Muscle of arm (tissue), 12 donors: ENCODE measurements around the gene ARMC9. TPM values are rescaled to one million over a fixed set of nuclear protein-coding genes. Genes with fewer than 3 reads are reported as not detected.
"Not testable (repeated sequence)": the region's sequence is repeated elsewhere in the genome, so short reads cannot be mapped to it uniquely, and the experiment has no call there.

ENCODE experiments used
- DNase-seq: peaks from one replicate; pipeline ENCODE4 v3.0.0-alpha.2; 2013
- polyA plus RNA-seq, 12 donors: library from polyadenylated mRNA; unstranded; fragments of 120-200 nt; gene quantifications; one replicate each; pipeline ENCODE4 v1.2.1, GENCODE V29; 2013; ENCODE audit not compliant: insufficient read length in 12 of 12

The ARMC9 gene
- polyA plus RNA-seq, 12 donors = 3.3 to 10.0 (median 5.5) TPM; not detected in 1

DNA sequence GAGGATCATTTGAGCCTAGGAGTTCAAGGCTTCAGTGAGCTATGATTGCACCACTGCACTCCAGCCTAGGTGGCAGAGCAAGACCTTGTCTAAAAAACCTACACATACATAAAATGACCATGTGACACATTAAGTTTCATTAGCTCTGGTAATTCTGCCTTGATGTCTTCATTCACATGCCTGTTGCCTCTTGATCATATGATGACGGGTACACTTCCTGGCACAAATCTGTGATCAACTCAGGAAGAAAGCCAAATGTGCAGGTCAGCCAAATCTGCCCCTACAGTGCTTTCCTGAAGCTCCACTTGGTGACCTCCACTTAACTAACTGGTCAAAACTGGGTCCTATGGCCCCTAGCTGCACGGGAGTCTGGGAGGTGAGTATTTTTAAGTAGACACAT, 142.7 kb downstream of the ARMC9 start:
- DNase-seq = no peak

DNA sequence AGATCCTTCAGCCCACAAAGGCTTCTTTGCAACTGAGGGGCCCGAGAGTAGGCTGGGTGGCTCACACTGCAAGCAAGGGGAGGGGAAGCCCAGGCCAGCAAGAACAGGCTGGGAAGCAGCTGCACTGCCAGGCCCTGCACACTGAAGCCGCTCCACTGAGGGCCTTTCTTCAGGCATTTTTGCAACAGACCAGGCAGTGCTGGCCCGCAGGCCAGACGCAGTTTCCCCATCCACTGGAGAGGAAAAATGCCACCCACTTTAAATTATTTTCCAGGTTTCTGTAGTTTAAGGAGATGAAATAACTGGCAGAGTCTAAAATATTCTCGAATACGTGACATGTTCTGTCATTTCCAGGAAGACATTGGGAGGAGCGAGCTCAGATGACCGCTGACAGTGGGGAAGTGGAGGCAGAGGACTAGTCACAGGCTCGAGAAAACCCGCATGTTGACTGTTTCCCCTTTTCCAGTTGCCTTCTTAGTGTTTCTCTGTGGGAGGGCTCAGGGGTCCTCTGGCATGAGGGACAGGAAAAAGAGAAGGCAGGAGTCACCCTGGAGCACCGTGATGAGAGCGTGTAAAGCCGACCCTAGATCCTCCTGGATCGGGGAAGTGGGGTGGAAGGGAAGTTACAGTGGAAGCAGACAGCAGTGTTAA, 143.8 kb downstream of the ARMC9 start:
- no peak for DNase-seq

DNA sequence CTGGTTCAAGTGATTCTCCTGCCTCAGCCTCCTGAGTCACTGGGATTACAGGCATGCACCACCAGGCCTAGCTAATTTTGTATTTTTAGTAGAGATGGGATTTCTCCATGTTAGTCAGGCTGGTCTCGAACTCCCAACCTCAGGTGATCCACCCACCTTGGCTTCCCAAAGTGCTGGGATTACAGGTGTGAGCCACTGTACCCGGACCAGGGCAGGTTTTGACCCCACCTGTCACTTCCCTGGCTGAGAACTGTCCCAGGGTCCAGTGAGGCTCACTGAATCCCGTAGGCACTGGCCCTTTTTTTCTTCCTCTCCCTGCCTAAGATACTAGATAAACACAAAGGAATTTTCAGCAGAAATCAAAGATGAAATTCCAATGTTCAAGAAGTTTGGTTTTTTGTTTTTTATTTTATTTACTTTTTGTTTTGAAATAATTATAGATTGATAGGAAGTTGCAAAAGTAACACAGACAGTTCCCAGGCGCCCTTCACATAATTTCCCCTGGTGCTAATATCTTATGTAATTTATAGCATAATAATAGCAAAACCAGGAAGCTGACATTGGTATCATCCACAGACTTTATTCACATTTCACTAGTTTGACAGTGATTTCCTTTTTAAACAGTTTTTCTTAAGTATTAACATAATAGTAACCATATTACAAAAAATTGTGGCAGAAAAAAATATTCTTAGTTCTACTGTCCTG, 144.7 kb downstream of the ARMC9 start:
- no peak for DNase-seq

DNA sequence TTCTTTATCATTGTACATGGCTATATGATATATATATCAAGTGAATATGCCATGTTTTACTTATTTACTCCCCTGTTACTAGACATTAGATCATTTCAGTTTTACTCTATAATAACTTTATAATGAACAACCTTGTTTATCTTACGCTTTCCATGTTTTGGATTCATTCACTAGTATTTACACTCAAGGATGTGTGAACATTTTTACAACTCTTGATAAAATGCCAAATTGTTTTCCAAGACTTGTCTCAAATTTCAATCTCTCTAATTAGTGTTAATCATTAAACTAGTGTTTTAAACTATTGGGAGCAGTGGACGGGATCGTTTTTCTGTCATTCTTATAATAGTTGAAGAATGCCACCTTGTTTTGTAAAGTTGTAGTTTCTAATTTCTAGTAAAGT, 145.6 kb downstream of the ARMC9 start:
- no peak for DNase-seq

DNA sequence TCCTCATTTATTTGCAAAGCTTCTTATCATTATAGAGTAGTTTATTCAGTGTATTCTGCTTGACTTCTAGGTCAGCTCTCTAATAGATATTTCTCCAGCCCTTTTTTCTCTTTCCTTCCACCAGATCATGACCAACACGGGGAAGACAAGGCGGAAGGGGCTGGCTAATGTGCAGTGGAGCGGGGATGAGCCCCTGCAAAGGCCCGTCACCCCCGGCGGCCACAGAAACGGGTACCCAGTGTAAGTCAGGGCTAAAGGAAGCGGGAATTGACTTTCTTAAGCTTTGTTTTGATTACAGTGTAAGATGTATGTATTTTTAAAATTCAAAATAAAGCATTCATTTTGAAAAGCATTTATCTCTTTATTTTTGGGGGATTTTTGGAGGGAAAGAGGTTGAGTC, 146.4 kb downstream of the ARMC9 start:
- no peak for DNase-seq

DNA sequence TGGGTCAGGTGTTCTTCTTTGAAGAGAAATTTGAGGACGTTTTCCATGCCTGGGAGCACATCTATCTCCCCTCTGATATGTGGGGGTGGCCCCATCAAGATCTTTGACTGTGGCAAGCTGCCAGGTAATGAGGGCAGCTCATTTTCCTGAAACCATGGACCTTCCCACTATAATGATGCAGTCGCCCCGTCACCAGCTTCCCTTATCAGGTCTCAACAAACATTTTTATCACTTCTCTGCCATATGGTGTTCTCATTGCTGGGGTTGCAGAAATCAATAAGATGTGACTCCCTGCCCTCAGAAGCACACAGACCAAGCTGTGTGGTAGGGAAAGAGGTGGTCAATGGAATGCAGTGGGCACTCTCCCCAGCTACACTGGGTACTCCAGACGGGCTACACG, 148.7 kb downstream of the ARMC9 start:
- DNase-seq = no peak

DNA sequence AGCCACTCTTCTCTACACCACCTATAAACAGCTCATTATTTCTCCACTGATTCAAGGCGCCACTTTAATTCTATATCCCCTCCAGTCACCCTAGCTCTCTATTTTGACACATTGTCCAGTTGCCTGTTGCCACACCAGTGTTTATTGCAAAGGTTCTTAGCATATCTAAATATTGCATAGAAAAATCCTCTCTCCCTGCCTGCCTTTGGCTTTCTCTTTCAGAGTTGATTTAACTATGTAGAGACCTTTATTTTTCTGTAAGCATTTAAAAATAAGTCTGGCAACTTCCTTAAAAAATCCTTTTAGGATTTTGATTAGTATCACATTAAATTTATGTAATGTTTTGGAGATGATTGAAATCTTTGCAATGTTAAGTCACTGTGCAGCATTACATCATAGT, 149.2 kb downstream of the ARMC9 start:
- no peak for DNase-seq

DNA sequence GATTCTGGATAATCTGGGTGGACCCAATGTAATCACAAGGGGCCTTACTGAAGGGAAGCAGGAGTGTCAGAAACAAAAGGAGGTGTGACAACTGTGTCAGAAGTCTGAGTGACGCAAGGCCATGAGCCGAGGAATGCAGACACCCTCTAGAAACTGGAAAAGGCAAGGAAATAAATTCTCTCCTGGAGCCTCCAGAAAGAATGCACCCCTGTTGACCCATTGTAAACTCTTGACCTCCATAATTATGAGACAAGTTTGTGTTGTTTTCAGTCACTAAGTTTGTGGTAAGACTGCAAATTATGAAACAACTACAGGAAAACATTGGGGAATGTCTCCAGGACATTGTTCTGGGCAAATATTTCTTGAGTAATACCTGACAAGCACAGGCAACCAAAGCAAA, 149.7 kb downstream of the ARMC9 start:
- DNase-seq = no peak

DNA sequence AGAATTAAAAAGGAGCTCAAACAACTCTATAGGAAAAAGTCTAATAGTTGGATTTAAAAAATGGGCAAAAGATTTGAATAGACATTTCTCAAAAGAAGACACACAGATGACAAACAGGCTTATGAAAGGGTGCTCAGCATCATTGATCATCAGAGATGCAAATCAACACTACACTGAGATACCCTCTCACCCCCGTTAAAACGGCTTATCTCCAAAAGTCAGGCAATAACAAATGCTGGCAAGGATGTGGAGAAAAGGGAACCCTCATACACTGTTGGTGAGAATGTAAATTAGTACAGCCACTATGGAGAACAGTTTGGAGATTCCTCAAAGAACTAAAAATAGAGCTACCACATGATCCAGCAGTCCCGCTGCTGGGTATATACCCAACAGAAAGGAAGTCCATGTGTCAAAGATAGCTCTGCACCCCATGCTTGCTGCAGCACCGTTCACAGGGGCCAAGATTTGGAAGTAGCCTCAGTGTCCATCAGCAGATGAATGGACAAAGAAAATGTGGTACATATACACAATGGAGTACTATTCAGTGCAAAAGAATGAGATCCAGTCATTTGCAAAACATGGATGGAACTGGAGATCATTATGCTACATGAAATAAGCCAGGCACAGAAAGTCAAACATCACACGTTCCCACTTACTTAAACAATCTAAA, 150.4 kb downstream of the ARMC9 start:
- no peak for DNase-seq

DNA sequence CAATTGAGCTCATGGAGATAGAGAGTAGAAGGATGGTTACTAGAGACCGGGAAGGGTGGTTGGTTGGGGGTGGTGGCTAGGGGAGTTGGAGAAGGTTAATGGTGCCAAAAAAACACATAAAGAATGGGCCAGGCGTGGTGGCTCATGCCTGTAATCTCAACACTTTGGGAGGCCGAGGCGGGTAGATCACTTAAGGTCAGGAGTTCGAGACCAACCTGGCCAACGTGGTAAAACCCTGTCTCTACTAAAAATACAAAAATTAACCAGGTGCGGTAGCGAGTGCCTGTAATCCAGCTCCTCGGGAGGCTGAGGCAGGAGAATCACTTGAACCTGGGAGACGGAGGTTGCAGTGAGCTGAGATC, 150.9 kb downstream of the ARMC9 start:
- not testable (repeated sequence) for DNase-seq

DNA sequence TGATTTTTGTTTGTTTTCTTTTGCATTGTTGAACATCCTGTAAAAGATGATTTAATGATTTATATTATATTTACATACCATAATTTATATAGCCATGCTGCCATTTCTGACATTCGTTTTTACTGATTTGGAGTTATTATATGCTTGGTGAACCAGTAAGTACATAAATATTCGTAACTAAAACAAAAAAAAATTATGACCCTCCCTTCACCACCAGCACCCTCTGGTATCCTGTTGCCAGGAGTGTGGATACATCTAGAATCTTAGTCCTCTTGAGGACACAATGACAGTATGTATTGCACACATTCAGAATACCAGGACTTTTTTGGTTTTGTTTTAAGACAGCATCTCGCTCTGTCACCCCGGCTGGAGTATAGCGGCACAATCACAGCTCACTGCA, 153.2 kb downstream of the ARMC9 start:
- DNase-seq = no peak

DNA sequence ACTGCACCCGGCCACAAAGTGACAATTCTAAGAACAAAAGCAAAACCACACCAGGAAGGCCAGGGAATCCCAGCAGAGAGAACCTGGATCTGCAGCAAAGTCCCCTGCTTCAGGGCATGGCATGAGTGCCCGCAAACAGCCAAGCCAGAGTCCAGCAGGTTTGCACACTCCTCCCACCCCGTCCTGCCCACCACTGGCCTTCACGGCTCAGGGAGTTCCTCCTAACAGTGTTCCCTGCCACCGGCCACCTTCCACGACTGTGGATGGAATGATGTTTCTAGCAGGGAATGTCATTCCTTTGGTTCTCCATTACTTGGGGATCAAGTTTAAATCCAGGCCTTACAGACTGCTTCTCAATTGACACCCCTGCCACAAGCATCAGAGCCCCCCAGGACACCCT, 155.0 kb downstream of the ARMC9 start:
- DNase-seq = no peak

DNA sequence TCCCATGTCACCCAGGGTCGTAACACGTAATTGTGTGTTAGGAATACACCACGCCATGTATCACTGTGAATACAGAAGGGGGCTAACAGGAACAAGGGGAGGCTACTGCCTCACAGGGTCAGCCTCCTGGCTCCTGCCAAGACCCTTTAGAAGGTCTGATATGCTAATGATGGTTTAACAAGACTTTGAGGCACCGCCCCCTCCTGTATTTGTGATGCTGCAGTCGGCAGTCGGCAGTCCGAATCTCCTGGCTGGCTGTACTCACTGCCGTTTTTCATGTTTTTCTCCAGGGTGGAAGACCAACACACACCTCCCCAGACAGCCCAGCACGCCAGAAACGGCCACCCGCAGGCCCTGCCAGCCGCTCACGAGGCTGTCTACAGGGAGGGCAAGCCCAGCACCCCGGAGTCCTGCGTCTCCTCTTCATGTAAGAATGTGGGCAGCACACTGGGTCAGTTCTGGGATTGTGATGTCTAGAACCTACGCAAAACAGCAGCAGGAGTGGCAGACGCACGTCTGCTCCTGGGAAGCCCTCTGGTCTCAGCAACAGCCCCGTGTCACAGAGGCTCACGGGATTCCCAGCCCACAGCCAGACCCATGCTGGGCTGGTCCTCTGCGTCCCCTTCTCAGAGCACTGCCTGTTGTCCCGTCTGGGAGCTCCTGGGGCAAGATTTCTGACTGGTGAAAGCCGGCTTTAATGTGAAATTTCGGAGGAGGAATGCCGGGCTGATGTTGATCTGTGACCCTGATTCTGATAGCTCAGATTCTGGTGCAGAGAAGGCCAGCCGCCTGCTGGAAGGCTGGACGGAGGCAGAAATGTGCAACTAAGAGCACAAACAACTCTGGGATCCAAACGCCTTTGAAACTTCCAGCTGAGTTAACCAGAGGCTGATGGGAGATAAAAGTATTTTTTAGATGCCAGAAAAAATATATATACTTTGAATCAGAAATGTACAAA, 157.4 kb downstream of the ARMC9 start:
- no peak for DNase-seq

DNA sequence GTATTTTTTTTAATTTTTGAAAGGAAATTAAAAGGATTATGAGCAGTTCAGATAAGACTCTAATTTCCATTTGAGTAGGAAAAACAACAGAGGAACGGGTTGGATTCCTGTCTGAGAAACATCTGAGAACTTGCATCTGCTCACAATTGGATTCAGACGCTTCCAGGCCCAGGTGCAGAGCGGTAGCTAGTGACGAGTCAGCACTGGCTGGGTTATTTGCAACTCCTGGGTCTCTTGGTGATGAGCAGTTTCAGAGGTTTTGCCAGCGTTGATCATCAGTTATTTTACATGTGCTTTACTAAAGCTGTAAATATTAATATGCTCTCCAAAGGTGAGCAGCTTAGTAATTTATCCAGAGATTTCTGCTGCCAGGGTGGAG, 158.0 kb downstream of the ARMC9 start:
- DNase-seq = no peak

DNA sequence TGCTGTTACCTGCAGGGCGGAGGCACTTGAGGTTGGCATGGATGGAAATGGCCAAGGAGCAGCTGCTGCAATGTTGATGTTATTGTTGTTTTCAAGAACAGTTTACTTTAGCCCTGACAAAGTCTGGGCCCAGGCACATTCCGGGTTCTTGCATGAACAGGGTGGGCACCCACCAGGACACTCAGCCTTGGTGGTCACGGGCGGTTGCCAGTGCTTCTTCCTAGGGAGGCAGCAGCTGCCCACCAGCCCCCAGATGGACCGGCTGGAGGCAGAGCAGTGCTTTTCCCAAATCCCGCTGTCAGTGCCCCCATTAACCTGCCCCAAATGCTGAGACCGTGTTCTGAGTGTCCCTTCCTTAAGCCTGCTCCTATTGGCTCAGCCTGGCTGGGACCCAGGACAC, 158.6 kb downstream of the ARMC9 start:
- DNase-seq = no peak

DNA sequence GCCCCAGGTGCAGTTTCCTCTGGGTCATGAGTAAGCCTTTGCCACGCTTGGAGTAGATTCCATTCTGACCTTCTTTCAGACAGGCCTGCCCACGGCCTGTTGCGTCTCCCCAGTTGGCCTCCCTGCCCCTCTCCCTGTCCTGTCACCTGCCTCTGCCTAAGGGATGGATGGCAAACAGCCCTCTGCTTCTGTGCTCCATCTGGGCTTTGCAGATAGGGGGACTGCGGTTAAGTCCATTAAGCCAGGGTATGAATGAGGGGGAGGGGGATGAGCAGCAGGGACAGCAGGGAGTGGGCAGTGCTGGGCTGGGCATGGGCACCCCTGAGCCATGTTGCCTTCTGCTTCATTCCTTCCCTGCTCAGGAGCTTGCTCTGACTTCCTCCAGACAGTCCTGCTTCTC, 159.5 kb downstream of the ARMC9 start:
- DNase-seq = no peak

DNA sequence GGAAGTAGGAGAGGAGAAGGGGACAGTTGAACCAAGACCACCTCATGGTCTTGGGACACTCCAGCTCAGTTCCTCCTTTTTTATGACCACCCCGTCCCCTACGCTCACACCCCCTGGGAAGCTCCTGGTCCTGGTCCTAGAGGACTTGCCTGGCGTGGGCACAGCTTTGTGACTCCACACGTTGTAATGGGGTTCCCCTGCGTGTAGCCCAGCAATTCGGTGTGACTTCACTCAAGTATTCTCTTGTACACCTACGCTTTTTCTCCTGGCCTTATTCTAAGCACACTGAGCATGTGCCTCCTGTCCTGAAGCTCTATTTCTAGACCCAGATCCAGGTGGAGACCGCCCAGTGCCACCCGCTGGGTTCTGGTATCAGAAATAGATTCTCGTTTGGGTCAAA, 161.0 kb downstream of the ARMC9 start:
- DNase-seq = no peak

DNA sequence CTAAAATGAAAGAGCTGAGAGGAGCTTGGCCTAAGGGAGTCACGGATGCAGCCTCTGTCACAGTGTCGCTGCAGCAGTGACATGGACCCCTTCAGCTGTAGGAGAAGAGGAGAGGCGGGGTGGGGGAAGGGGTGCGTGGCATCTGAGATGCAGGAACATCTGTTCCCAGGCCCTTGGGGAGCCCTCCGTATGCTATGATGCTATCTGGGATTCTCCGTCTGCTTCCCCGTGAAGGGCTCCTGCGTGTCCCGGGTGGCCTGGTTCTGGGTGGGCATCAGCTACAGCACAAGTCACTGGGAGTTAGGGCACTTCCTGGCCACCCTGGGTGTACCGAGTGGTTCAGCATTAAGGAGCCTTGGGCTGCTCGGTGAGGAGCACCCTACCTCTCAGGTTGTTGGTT, 161.5 kb downstream of the ARMC9 start:
- DNase-seq = no peak

DNA sequence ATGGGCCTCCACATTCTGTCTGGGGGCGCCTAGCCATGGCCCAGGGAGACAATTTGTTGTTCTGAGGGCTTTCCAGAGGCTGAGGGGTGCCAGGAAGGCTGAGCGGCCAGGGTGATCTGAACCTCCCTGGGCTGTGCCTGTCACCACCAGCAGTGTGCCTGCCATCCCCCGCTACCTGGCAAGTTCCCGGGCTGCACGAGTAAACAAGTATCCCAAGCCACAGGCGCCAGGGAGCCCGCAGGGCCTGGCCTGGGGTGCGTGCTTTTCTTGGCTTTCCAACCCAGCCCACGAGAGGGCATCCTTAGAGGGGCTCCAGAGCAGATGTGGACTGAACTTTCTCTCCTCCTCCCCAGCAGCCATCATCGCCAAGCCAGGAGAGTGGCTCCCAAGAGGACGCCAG, 162.0 kb downstream of the ARMC9 start:
- no peak for DNase-seq

DNA sequence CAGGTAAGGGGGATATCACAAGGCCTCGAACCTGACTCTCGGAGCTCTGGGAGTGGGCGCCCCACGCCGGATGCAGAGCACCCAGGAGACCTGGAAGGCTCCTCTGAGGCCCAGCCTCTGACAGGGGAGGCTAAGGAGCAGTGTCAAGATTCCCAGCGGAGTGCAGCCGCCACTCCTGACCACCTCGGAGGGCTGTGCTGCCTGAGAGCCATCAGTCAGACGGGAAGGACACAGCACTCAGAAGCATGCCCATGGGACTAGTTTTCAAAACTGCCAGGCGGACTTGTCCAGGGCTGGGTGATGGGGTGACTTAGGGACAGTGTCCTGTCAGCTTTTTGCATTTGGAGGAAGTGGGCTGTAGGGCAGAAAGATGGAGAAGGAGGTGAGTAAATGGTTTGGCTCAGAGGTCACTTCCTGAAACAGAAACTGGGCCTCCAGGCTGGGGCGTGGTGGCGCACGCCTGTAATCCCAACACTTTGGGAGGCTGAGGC, 162.5 kb downstream of the ARMC9 start:
- no peak for DNase-seq

DNA sequence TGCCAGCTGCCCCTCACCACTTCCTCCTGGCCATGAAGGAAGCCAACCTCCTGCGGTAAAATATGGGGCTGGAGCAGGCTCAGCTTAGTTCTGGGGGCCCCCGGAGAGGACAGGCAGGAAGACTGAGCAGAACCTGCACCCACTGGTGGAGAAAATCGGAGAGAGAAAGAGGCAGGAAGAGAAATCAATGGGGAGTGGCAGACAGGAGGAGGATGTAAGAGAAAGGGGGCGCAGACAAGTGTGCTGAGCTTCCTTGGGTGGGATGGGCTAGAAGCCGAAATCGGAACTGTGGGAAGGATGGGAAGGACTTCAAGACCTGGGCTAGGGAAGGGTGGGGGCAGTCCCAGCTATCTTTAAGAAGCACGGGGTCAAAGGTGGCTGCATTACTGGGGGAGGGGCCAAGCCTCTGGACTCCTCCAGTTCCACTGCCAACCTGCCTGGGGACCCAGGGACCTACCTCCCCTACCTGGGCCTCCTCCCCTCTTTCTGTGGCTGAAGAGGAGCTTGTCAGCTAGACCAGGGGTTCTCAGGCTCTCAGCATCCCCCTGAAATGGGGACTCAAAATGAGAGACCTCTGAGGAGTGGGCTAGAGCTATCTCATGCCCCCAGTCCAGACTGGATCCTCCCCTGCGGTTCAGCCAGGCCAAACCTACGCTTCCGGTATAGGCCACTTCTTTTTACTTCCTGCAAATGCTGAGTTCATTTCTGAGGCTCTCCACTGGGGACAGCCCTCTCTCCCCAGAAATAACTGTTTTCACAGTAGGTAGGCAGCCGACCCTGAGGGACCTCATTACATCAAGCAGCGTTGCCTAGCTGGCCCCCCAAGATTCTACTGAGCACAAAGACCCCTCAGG, 163.5 kb downstream of the ARMC9 start:
- no peak for DNase-seq
